ENCODE results near the gene CD101. TPM values are rescaled to one million over a fixed set of nuclear protein-coding genes. Genes with fewer than 3 reads are reported as not detected.
A peak's percentile ranks its signal among the peaks of the same experiment; 100 is the strongest.

CD101 gene
- total RNA-seq, 1 experiment from 2014 or later, result 0.37 TPM

DNA sequence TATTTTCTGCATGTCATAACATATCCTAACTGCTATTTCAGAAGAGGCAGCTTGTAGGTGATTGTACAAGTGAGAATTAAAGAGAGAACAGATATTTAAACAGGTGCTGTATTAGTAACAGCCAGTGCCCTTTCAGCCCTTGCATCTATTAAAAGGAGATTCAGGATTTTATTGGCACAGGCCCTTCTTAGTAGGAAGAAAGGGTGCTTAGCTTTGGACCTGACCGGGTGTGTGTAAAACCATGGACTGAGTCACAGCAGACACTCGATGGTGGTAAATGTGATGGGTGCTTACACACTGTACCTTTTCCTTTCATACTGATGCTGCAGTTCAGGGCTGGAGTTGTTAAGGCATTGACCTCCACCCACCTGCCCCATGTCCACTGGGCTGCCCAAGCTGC, 12.7 kb upstream of the CD101 start:
- Mint-ChIP-seq H3K4me1 (ENCODE audit: insufficient read depth, unreplicated experiment) (peaks cover 30% of the 10 kb centered on the region), H3K36me3 (ENCODE audit: insufficient read depth, unreplicated experiment) (peaks cover 21% of the 10 kb centered on the region), H3K9me3 (ENCODE audit: unreplicated experiment) (no peaks in the 10 kb centered on the region), H3K27me3 (ENCODE audit: insufficient read depth, unreplicated experiment) (no peaks in the 10 kb centered on the region), H3K4me3 (ENCODE audit: unreplicated experiment) (no peak overlapping the region), H3K27ac (ENCODE audit: low read depth, unreplicated experiment) (no peak overlapping the region)
- BruUV-seq (replicated peaks), result no TSS peak
- ChIA-PET POLR2A (interaction anchor here (2.3 kb wide), 1 partner anchor 107 kb away, joined by 5 read pairs; no protein-coding TSS in a partner anchor), CTCF (interaction anchor here (0.7 to 0.8 kb wide), 4 partner anchors 18 to 251 kb away, joined by 3 to 4 read pairs (median 3); no protein-coding TSS in a partner anchor)
- DNase-seq (ENCODE audit: unreplicated experiment), result peak; percentile 40
- TF ChIP-seq, protein P1, sequence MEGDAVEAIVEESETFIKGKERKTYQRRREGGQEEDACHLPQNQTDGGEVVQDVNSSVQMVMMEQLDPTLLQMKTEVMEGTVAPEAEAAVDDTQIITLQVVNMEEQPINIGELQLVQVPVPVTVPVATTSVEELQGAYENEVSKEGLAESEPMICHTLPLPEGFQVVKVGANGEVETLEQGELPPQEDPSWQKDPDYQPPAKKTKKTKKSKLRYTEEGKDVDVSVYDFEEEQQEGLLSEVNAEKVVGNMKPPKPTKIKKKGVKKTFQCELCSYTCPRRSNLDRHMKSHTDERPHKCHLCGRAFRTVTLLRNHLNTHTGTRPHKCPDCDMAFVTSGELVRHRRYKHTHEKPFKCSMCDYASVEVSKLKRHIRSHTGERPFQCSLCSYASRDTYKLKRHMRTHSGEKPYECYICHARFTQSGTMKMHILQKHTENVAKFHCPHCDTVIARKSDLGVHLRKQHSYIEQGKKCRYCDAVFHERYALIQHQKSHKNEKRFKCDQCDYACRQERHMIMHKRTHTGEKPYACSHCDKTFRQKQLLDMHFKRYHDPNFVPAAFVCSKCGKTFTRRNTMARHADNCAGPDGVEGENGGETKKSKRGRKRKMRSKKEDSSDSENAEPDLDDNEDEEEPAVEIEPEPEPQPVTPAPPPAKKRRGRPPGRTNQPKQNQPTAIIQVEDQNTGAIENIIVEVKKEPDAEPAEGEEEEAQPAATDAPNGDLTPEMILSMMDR (IDR thresholded peaks at IDR 0.05; ENCODE audit: unreplicated experiment), result no peak
- intact Hi-C loops (cut with micrococcal nuclease), result no loop called here

DNA sequence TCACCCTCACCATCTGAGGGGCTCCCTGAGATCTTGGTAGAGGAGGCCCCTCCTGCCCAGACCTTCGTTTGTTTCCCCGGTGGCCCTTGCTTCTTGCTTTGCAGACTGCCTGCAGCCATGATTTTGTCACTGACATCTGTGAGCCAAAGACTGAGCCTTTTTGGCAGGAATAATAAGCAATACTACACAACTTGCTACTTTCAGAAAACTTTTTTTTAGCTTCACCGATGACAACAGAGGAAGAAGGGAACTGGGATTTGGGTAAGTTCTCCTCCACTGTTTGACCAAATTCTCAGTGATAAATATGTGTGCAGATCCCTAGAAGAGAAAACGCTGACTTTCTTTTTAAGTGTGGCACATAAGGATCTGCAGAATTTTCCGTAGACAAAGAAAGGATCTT, 11.7 kb upstream of the CD101 start:
- Mint-ChIP-seq H3K27ac (ENCODE audit: low read depth, unreplicated experiment) (peak overlapping the region; percentile 89), H3K9me3 (ENCODE audit: unreplicated experiment) (no peaks in the 10 kb centered on the region), H3K4me3 (ENCODE audit: unreplicated experiment) (peak overlapping the region; percentile 14), H3K4me1 (ENCODE audit: insufficient read depth, unreplicated experiment) (peaks cover 30% of the 10 kb centered on the region), H3K27me3 (ENCODE audit: insufficient read depth, unreplicated experiment) (no peaks in the 10 kb centered on the region), H3K36me3 (ENCODE audit: insufficient read depth, unreplicated experiment) (peaks cover 21% of the 10 kb centered on the region)
- DNase-seq (ENCODE audit: unreplicated experiment), result no peak
- TF ChIP-seq, protein P1 (IDR thresholded peaks at IDR 0.05; ENCODE audit: unreplicated experiment), result no peak
- intact Hi-C loops (cut with micrococcal nuclease), result no loop called here
- BruUV-seq (replicated peaks), result no TSS peak
- POLR2A ChIA-PET, result interaction anchor here (0.6 to 1.5 kb wide), 9 partner anchors 10 to 312 kb away, joined by 3 to 6 read pairs (median 4); no protein-coding TSS in a partner anchor
- CTCF ChIA-PET, result interaction anchor here (0.6 to 0.8 kb wide), 4 partner anchors 18 to 252 kb away, joined by 3 to 4 read pairs (median 3); no protein-coding TSS in a partner anchor

DNA sequence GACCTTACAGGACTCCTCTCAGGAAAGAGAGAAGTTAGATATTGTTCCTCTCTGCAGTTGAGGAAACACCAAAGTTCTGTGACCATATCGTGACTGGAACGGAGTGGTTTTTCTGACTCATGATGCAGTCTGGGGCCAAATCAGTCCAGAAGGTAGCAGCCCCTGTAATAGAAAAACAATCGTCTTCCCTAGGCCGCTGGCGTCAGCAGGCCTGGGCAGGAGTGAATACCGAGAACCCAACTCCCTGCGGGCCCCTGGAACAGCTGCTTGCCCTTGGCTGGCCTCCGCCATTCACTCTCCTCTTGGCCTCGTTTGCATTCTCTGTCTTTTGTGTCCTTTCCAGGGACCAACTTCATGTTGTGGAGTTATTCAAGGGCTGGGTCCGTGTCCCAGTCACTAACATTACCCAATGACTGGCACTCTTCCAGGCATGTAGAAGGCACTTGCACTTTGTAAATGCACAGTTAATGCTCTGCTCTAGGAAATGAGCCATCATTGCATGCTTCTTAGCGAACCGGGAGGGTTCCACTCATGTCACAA, 10.9 kb upstream of the CD101 start:
- no TSS peak for BruUV-seq (replicated peaks)
- H3K36me3 Mint-ChIP-seq (ENCODE audit: insufficient read depth, unreplicated experiment), result peaks cover 13% of the 10 kb centered on the region
- ChIA-PET CTCF (interaction anchor here (0.6 to 0.7 kb wide), 2 partner anchors 37 to 65 kb away, joined by 3 read pairs; no protein-coding TSS in a partner anchor), POLR2A (interaction anchor here (0.6 to 1.5 kb wide), 10 partner anchors 9 to 313 kb away, joined by 3 to 5 read pairs (median 4); no protein-coding TSS in a partner anchor)
- peaks cover 30% of the 10 kb centered on the region for H3K4me1 Mint-ChIP-seq (ENCODE audit: insufficient read depth, unreplicated experiment)
- peak; percentile 98 for DNase-seq (ENCODE audit: unreplicated experiment)
- peaks cover 8% of the 10 kb centered on the region for H3K9me3 Mint-ChIP-seq (ENCODE audit: unreplicated experiment)
- no peaks in the 10 kb centered on the region for H3K27me3 Mint-ChIP-seq (ENCODE audit: insufficient read depth, unreplicated experiment)
- peak overlapping the region; percentile 2 for H3K4me3 Mint-ChIP-seq (ENCODE audit: unreplicated experiment)
- intact Hi-C loops (cut with micrococcal nuclease), result no loop called here
- H3K27ac Mint-ChIP-seq (ENCODE audit: low read depth, unreplicated experiment), result peak overlapping the region; percentile 89
- TF ChIP-seq, protein P1 (IDR thresholded peaks at IDR 0.05; ENCODE audit: unreplicated experiment), result no peak

DNA sequence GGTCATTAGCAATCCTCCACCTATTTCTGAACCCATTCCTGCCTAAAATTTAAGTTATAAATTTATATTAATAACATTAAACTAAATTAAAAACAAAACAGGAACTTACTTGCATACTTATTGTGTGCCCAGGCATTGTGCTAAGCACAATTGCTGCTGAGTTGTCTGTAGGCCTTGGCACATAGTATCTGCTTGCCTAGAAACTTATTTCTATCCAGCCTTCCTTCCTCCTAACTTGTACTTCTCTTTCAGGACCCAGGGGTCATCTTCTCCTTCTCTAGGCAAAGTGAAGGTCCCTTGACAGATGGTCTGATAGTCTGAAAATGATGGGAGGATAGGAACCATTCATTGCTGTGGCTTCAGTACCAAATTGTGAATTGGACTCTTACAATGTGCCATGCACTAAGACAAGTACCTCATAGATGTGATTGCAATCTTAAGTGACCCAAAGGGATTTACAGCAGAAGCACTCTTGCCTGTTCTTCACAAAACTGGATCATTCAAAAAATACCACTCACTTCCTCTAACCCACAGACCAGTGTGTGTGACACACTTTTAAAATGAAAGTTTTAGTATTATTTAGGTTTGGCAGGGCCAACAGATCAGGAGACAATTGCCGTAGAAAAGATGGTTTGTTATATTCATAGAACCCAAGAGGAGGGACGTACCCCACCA, 10.3 kb upstream of the CD101 start:
- H3K36me3 Mint-ChIP-seq (ENCODE audit: insufficient read depth, unreplicated experiment), result peaks cover 12% of the 10 kb centered on the region
- peaks cover 30% of the 10 kb centered on the region for H3K4me1 Mint-ChIP-seq (ENCODE audit: insufficient read depth, unreplicated experiment)
- intact Hi-C loops (cut with micrococcal nuclease), result no loop called here
- no peak overlapping the region for H3K4me3 Mint-ChIP-seq (ENCODE audit: unreplicated experiment)
- H3K9me3 Mint-ChIP-seq (ENCODE audit: unreplicated experiment), result peaks cover 8% of the 10 kb centered on the region
- TF ChIP-seq, protein P1 (IDR thresholded peaks at IDR 0.05; ENCODE audit: unreplicated experiment), result no peak
- ChIA-PET POLR2A (interaction anchor here (0.6 to 1.5 kb wide), 5 partner anchors 16 to 112 kb away, joined by 3 to 5 read pairs (median 4); no protein-coding TSS in a partner anchor), CTCF (interaction anchor here (0.7 to 1.0 kb wide), 2 partner anchors 13 to 65 kb away, joined by 3 to 4 read pairs; no protein-coding TSS in a partner anchor)
- no peaks in the 10 kb centered on the region for H3K27me3 Mint-ChIP-seq (ENCODE audit: insufficient read depth, unreplicated experiment)
- no peak for DNase-seq (ENCODE audit: unreplicated experiment)
- peak overlapping the region; percentile 89 for H3K27ac Mint-ChIP-seq (ENCODE audit: low read depth, unreplicated experiment)
- no TSS peak for BruUV-seq (replicated peaks)

All from MCF 10A (cell line).